NCI-H187 (cell line): Measurements from ENCODE around the gene WBP2.
"Not testable (repeated sequence)": the region's sequence is repeated elsewhere in the genome, so short reads cannot be mapped to it uniquely, and the experiment has no call there.

ENCODE experiments used
- DNase-seq, 2 experiments: peaks; one replicate each; lab custom pipeline; 2025; lab: John Stamatoyannopoulos, UW

WBP2 gene

GRCh38 chr17:75888484-75888883 is 33.3 kb upstream of the WBP2 start:
- no peak for DNase-seq

GRCh38 chr17:75885860-75886259 is 30.7 kb upstream of the WBP2 start:
- DNase-seq, result not testable (repeated sequence)

DNA sequence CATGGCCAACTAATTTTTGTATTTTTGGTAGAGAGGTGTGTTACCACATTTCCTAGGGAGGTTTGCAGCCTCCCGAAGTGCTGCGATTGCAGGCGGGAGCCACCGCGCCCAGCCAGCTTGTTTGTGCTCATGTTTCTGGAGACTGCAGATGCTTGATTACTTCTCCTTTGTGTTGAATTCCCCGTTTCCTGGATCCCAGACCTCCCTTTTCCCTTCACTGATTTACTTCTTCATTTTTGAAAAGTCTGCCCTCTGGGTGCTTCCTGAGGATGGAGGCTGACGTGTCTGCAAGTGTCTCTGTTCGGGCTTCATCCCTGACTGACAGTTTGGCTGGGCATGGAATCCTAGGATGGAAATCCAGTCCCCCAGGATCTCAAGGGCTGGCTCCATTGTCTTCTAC is 30.3 kb upstream of the WBP2 start:
- DNase-seq, result no peak

DNA sequence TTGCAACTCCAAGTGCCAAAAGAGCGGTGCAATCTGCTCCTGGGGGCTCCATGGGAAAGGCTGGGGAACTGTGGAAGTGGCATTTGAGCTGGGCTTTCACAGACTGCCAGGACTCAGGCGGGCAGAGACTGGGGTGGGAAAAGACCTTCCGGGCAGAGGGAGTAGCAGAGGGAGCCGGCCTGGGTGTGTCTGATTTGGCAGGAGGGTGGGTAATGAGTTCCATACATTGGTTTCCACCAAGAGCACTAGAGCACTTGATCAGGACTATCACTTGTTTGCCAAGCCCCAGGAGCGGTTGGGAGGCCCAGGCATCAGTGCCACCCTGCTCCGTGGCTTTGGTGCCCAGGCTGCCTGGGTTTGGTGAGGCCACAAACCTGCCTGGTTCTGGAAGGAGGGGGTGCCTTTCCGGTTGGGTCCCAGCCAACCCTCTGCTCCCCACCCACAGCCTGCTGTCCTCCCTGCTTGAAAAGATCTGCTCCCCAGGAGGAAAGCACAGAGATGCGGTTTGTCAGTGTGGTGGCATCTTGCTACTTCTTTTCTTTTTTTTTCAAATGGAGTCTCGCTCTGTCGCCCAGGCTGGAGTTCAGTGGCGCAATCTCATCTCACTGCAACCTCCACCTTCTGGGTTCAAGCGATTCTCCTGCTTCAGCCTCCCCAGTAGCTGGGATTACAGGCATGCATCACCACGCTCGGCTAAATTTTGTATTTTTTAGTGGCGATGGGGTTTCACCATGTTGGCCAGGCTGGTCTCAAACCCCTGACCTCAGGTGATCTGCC is 26.7 kb upstream of the WBP2 start:
- DNase-seq, result no peak

DNA sequence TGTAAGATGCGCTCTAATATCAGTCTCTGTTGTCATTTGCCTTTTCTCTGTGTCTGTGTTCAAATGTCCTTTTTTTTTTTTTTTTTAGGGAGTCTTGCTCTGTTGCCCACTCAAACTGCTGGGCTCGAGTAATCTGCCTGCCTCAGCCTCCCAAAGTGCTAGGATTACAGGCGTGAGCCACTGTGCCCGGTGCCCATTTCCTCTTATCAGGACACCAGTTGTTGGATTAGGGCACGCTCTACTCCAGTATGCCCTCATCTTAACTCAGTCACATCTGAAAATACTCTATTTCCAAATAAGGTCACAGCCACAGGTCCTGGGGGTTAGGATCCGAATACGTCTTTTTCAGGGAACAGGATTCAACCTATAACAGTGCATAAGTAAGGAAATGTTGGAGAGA is 25.1 kb upstream of the WBP2 start:
- no peak for DNase-seq

DNA sequence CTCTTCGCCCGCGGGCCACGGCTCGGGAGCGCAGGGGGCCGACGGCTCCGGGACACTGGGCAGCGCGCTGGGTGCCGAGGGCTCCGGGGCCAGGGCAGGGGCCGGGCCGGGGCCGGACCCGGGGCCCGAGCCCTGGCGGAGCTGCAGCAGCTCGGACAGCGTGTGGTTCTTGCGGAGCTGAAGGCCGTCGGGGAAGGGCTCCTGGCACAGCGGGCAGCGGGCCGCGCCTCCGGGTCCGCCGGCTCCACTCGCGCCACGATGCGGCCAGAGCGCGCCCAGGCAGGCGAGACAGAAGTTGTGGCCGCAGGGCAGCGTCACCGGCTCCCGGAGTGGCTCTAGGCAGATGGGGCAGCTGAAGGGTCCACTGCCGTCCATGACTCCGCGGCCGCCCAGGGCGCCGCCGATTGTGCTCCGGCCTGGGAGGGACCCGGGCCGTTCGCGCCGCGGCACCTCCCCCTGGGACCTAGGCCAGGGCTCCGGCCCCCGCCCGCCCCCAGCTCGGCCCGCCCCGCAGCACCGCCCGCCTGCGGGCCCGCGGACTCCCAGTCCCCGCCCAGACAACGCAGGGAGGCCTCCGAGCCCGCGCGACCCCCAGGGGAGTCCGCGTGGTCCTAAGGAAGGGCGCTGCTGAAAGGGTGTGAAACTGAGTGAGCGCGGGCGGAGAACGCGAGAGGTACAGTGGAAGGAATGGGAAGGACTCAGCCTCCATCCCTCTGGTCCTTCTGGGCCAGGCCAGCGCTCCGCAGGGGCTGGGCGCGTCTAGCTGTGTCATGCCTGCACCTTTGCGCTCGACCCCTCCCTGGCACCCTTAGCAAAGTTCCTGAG is 23.3 kb upstream of the WBP2 start, which contains the start of gene TRIM47:
TRIM47 (minus strand) TSS at position 408 of the 825 bp plus-strand sequence; CDS start at position 375, 33 bp downstream.
- no peak for DNase-seq

GRCh38 chr17:75877752-75878173 is 22.6 kb upstream of the WBP2 start:
- no peak for DNase-seq

GRCh38 chr17:75876938-75877751 is 22.0 kb upstream of the WBP2 start:
- DNase-seq, result no peak

DNA sequence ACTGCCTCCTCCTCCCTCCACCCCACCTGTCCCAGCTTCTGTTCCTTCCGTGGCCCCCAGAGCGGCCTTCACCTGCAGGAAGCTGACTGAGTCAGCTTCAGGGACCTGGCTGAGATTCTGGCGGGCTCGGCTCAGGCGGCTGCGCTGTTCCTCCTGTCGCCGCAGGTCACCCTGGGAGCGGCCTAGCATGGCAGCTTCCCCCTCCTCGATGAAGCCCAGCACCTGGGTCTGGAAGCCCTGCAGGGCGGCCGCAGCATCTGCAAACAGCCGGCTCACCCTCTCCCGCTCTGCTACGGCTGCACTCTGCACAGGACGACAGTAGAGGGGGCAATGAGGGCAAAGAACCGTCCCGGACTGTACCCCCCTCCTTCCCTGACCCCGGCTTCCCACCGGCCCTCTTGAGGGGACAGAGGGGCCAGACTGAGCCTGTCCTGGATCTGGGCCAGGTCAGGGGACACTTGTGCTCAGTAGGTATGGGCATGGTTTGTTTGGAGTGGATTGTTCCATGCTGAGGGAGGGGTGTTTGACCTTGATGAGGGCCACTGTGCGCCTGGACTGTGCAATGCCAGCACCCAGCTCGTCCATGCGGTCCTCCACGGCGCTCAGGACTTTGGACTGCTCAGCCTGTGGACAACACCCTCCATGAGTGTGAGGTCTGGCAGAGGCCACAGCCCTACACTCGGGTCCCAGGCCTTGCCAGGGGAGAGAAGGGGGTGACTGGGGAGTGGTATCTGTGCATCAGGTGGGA is 21.2 kb upstream of the WBP2 start:
- DNase-seq, result no peak

GRCh38 chr17:75875940-75876189 is 20.7 kb upstream of the WBP2 start:
- DNase-seq, result no peak

- DNase-seq, result no peak
Measured at GRCh38 chr17:75875182-75875939, 20.2 kb upstream of the WBP2 start.

DNA sequence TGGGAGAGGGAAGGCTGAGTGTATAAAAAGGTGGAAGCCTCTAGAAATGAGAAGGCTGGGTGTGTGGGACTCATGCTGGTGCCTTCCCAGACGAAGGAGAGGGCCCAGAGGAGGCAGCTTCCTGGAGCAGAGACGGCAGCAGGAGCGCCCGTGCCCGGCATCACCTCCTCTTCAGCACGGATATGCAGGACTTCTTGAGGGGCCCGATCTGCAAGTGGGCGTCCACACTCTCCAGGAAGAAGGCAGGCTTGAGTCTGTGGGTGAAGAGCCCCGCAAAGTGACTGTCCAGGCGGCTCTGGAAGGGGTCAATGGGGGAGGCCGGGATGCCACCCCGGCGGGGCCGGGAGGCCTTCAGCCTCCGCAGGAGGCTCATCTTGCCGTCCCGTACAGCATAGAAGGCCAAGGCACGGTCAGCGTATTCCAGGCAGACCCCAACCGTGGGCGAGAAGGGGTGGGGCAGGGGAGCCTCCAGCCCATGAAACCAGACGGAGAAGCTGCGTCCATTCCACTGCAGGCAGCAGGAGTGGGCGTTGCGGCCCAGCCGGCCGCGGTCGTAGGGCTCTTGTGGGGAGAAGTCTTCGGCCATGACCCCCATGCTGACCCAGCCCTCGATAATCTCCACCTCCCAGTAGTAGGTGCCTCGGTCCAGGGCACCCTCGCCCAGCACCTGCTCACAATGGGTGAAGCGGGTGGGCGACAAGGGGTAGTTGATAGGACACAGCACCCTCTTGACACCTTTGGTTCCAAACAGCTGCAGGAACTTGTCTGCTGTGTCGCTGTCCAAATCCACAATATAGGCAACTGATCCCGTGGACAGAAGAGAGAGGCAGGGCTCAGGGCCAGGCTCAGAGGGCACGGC is 19.4 kb upstream of the WBP2 start:
- DNase-seq, result no peak

GRCh38 chr17:75873587-75874322 is 18.6 kb upstream of the WBP2 start:
- DNase-seq, result no peak

- DNase-seq, result no peak
Measured at GRCh38 chr17:75872434-75873351, 17.6 kb upstream of the WBP2 start.

DNA sequence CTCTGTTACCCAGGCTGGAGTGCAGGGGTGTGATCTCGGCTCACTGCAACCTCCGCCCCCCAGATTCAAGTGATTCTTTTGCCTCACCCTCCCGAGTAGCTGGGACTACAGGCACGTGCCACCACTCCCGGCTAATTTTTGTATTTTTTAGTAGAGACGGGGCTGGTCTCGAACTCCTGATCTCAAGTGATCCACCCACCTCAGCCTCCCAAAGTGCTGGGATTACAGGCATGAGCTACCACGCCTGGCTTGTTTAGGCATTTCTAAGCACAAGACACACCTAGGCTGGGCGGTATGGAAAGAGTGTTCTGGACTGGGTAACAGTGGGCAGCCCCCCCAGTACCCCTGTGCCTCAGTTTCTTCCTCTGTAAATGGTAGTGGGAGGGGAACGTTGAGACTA is 15.1 kb upstream of the WBP2 start:
- DNase-seq, result not testable (repeated sequence)

GRCh38 chr17:75869282-75870141 is 14.4 kb upstream of the WBP2 start:
- DNase-seq, result no peak

GRCh38 chr17:75868730-75869281 is 13.7 kb upstream of the WBP2 start:
- DNase-seq, result not testable (repeated sequence)
